ENCODE results near the gene FAM83F.

- no peak for TF ChIP-seq EZH2 (IDR thresholded peaks at IDR 0.05)
- no peak for TF ChIP-seq POLR2AphosphoS5 (IDR thresholded peaks at IDR 0.05; ENCODE audit: borderline replicate concordance, low read depth, low read length)
- TF ChIP-seq FOXP2 (optimal IDR thresholded peaks at IDR 0.05; ENCODE audit: control extremely low read depth, extremely low read length, insufficient read depth), result no peak
These were observed 41.4 kb downstream of the FAM83F start for GRCh38 chr22:40036126-40036525.

Measured in SK-N-MC (cell line).